Activated T-cell treated with anti-CD3 and anti-CD28 coated beads, Interleukin-2, amount 50 U/mL, for 4 hours (primary cell): ENCODE measurements around the gene CCDC97. TPM values are rescaled to one million over a fixed set of nuclear protein-coding genes. Genes with fewer than 3 reads are reported as not detected.
"Not testable (repeated sequence)": the region's sequence is repeated elsewhere in the genome, so short reads cannot be mapped to it uniquely, and the experiment has no call there.

Source experiments
- ATAC-seq, 2 donors: fragments of 200-7000 bp; cut with Tn5 transposase; one replicate each; pipeline ENCODE4 v1.10.0; 2021
- DNase-seq: peaks from one replicate; pipeline ENCODE4 v3.0.0-alpha.2; 2020
- H3K27me3 Mint-ChIP-seq: one replicate; pipeline ENCODE4 v1.8.0; 2021; ENCODE audit warnings: low read depth, mixed read lengths
- H3K36me3 Mint-ChIP-seq: one replicate; pipeline ENCODE4 v1.8.0; 2022; ENCODE audit warnings: mixed read lengths; ENCODE audit not compliant: insufficient read depth
- H3K4me1 Mint-ChIP-seq: one replicate; pipeline ENCODE4 v1.8.0; 2021; ENCODE audit warnings: low read depth, mixed read lengths
- H3K4me3 Mint-ChIP-seq: one replicate; pipeline ENCODE4 v1.8.0; 2021; ENCODE audit warnings: mild to moderate bottlenecking, moderate library complexity, mixed read lengths
- H3K9me3 Mint-ChIP-seq: one replicate; pipeline ENCODE4 v1.8.0; 2021; ENCODE audit warnings: mixed read lengths
- total RNA-seq, 3 donors: library from RNA; stranded (reverse); gene quantifications; one replicate each; pipeline ENCODE4 v1.2.1, GENCODE V29; 2021

The CCDC97 gene
- total RNA-seq, 3 donors from 2014 or later: 33.8 to 40.5 (median 35.1) TPM

- DNase-seq: no peak
- H3K27me3 Mint-ChIP-seq: no peaks in the 10 kb centered on the region
- no peak overlapping the region for H3K4me3 Mint-ChIP-seq
- ATAC-seq: no peak
- peaks cover 59% of the 10 kb centered on the region for H3K4me1 Mint-ChIP-seq
- peaks cover 38% of the 10 kb centered on the region for H3K36me3 Mint-ChIP-seq
- no peaks in the 10 kb centered on the region for H3K9me3 Mint-ChIP-seq
These were observed 20.5 kb downstream of the CCDC97 start for GRCh38 chr19:41330481-41330880.

- peaks cover 60% of the 10 kb centered on the region for H3K4me1 Mint-ChIP-seq
- ATAC-seq (no peak), DNase-seq (no peak)
- peaks cover 40% of the 10 kb centered on the region for H3K36me3 Mint-ChIP-seq
- H3K9me3 Mint-ChIP-seq: no peaks in the 10 kb centered on the region
- no peak overlapping the region for H3K4me3 Mint-ChIP-seq
- H3K27me3 Mint-ChIP-seq: no peaks in the 10 kb centered on the region
These were observed 21.1 kb downstream of the CCDC97 start for GRCh38 chr19:41330946-41331678.

GRCh38 chr19:41332000-41332399 is 22.0 kb downstream of the CCDC97 start:
- no peak overlapping the region for H3K4me3 Mint-ChIP-seq
- DNase-seq (no peak), ATAC-seq (no peak)
- peaks cover 52% of the 10 kb centered on the region for H3K4me1 Mint-ChIP-seq
- H3K27me3 Mint-ChIP-seq: no peaks in the 10 kb centered on the region
- peaks cover 40% of the 10 kb centered on the region for H3K36me3 Mint-ChIP-seq
- H3K9me3 Mint-ChIP-seq: no peaks in the 10 kb centered on the region

- Mint-ChIP-seq H3K9me3 (no peaks in the 10 kb centered on the region), H3K4me1 (peaks cover 50% of the 10 kb centered on the region), H3K36me3 (peaks cover 41% of the 10 kb centered on the region), H3K4me3 (no peak overlapping the region), H3K27me3 (no peaks in the 10 kb centered on the region)
- DNase-seq (no peak), ATAC-seq (no peak)
These were observed 22.5 kb downstream of the CCDC97 start for GRCh38 chr19:41332468-41332867.

- Mint-ChIP-seq H3K4me1 (peaks cover 39% of the 10 kb centered on the region), H3K36me3 (peaks cover 33% of the 10 kb centered on the region), H3K9me3 (no peaks in the 10 kb centered on the region), H3K4me3 (no peak overlapping the region), H3K27me3 (no peaks in the 10 kb centered on the region)
- DNase-seq: no peak
- no peak for ATAC-seq
These were observed 24.8 kb downstream of the CCDC97 start for GRCh38 chr19:41334793-41335192.

GRCh38 chr19:41335467-41335866 is 25.5 kb downstream of the CCDC97 start:
- no peak overlapping the region for H3K4me3 Mint-ChIP-seq
- peaks cover 32% of the 10 kb centered on the region for H3K36me3 Mint-ChIP-seq
- H3K4me1 Mint-ChIP-seq: peaks cover 39% of the 10 kb centered on the region
- H3K9me3 Mint-ChIP-seq: no peaks in the 10 kb centered on the region
- ATAC-seq (no peak), DNase-seq (no peak)
- H3K27me3 Mint-ChIP-seq: no peaks in the 10 kb centered on the region

GRCh38 chr19:41339936-41340335 is 30.0 kb downstream of the CCDC97 start:
- Mint-ChIP-seq H3K9me3 (no peaks in the 10 kb centered on the region), H3K4me3 (no peak overlapping the region), H3K27me3 (no peaks in the 10 kb centered on the region), H3K36me3 (peaks cover 36% of the 10 kb centered on the region), H3K4me1 (peaks cover 45% of the 10 kb centered on the region)
- ATAC-seq: no peak
- DNase-seq: no peak

GRCh38 chr19:41341669-41342490 is 31.9 kb downstream of the CCDC97 start:
- ATAC-seq (peak in 1 of 2 donors; percentile 18), DNase-seq (no peak)
- no peaks in the 10 kb centered on the region for H3K27me3 Mint-ChIP-seq
- H3K4me3 Mint-ChIP-seq: no peak overlapping the region
- H3K36me3 Mint-ChIP-seq: peaks cover 34% of the 10 kb centered on the region
- no peaks in the 10 kb centered on the region for H3K9me3 Mint-ChIP-seq
- H3K4me1 Mint-ChIP-seq: peaks cover 44% of the 10 kb centered on the region

- Mint-ChIP-seq H3K4me3 (no peak overlapping the region), H3K4me1 (peaks cover 51% of the 10 kb centered on the region), H3K9me3 (no peaks in the 10 kb centered on the region), H3K36me3 (peaks cover 35% of the 10 kb centered on the region), H3K27me3 (no peaks in the 10 kb centered on the region)
- ATAC-seq (no peak), DNase-seq (no peak)
These were observed 34.2 kb downstream of the CCDC97 start for GRCh38 chr19:41344162-41344561.

- Mint-ChIP-seq H3K4me1 (peaks cover 54% of the 10 kb centered on the region), H3K36me3 (peaks cover 25% of the 10 kb centered on the region)
- not testable (repeated sequence) for H3K27me3 Mint-ChIP-seq, DNase-seq, ATAC-seq, H3K9me3 Mint-ChIP-seq, H3K4me3 Mint-ChIP-seq
These were observed 36.9 kb downstream of the CCDC97 start for GRCh38 chr19:41346916-41347315.

- no peak for DNase-seq
- H3K4me1 Mint-ChIP-seq: peaks cover 51% of the 10 kb centered on the region
- H3K9me3 Mint-ChIP-seq: no peaks in the 10 kb centered on the region
- H3K4me3 Mint-ChIP-seq: peak overlapping the region; percentile 99
- H3K36me3 Mint-ChIP-seq: peaks cover 9% of the 10 kb centered on the region
- H3K27me3 Mint-ChIP-seq: no peaks in the 10 kb centered on the region
- peak in 1 of 2 donors; percentile 7 for ATAC-seq
These were observed 40.9 kb downstream of the CCDC97 start for GRCh38 chr19:41350735-41351338.

GRCh38 chr19:41351339-41352245 is 41.6 kb downstream of the CCDC97 start:
- Mint-ChIP-seq H3K36me3 (peaks cover 6% of the 10 kb centered on the region), H3K9me3 (no peaks in the 10 kb centered on the region), H3K4me3 (peak overlapping the region; percentile 99), H3K27me3 (no peaks in the 10 kb centered on the region), H3K4me1 (peaks cover 54% of the 10 kb centered on the region)
- ATAC-seq: peak; percentile 58 to 60
- peak; percentile 79 for DNase-seq

- H3K9me3 Mint-ChIP-seq: no peaks in the 10 kb centered on the region
- H3K27me3 Mint-ChIP-seq: no peaks in the 10 kb centered on the region
- peak; percentile 27 for DNase-seq
- peak in 1 of 2 donors; percentile 0 for ATAC-seq
- peaks cover 3% of the 10 kb centered on the region for H3K36me3 Mint-ChIP-seq
- peak overlapping the region; percentile 99 for H3K4me3 Mint-ChIP-seq
- peaks cover 61% of the 10 kb centered on the region for H3K4me1 Mint-ChIP-seq
These were observed 42.3 kb downstream of the CCDC97 start for GRCh38 chr19:41352279-41352608.
